OCI-LY3 (cell line): ENCODE measurements around the gene CFAP92.
"Not testable (repeated sequence)": the region's sequence is repeated elsewhere in the genome, so short reads cannot be mapped to it uniquely, and the experiment has no call there.

Experiments
- H2AFZ ChIP-seq: fragments of 200-600, 300-600 bp; shearing (Covaris generic); 2 replicates; pipeline ENCODE4 v1.6.0; 2014; ENCODE audit warnings: antibody characterized with exemption, low read depth, low read length
- H3K27ac ChIP-seq: fragments of 200-600, 300-600 bp; sonication (generic); 2 replicates; pipeline ENCODE4 v1.5.1; 2014; ENCODE audit warnings: mild to moderate bottlenecking, low read length, moderate library complexity, mixed read lengths
- H3K27me3 ChIP-seq: fragments of 200-600, 300-600 bp; sonication (generic); 2 replicates; pipeline ENCODE4 v1.6.1; 2014; ENCODE audit warnings: low read depth, low read length, mixed read lengths
- H3K36me3 ChIP-seq: fragments of 200-600, 300-600 bp; sonication (generic); replicated peaks from 2 replicates; pipeline ENCODE3; 2014; ENCODE audit warnings: low read depth, low read length, mixed read lengths
- H3K4me1 ChIP-seq: fragments of 300-600, 200-600 bp; sonication (generic); 2 replicates; pipeline ENCODE4 v1.6.1; 2014; ENCODE audit warnings: low read length, mixed read lengths
- H3K4me2 ChIP-seq: fragments of 200-600, 300-600 bp; sonication (generic); 2 replicates; pipeline ENCODE4 v1.6.1; 2014; ENCODE audit warnings: low read length, mixed read lengths
- H3K4me3 ChIP-seq: fragments of 300-600, 200-600 bp; sonication (generic); 2 replicates; pipeline ENCODE4 v1.5.1; 2014; ENCODE audit warnings: antibody characterized with exemption, mild to moderate bottlenecking, low read length, moderate library complexity
- H3K79me2 ChIP-seq: fragments of 300-600, 200-600 bp; shearing (Covaris generic); 2 replicates; pipeline ENCODE4 v1.6.1; 2014; ENCODE audit warnings: mild to moderate bottlenecking, low read length, mixed read lengths
- H3K9ac ChIP-seq: fragments of 300-600, 200-600 bp; shearing (Covaris generic); 2 replicates; pipeline ENCODE4 v1.6.0; 2014; ENCODE audit warnings: mild to moderate bottlenecking, low read length, moderate library complexity
- H3K9me3 ChIP-seq: fragments of 200-600, 300-600 bp; shearing (Covaris generic); 2 replicates; pipeline ENCODE4 v1.6.1; 2014; ENCODE audit warnings: low read length, mixed read lengths; ENCODE audit not compliant: insufficient read depth
- H4K20me1 ChIP-seq: fragments of 200-600, 300-600 bp; sonication (generic); 2 replicates; pipeline ENCODE4 v1.6.1; 2016; ENCODE audit warnings: low read length, mixed read lengths; ENCODE audit not compliant: insufficient read depth
- CTCF ChIP-seq: fragments of 200-600, 300-600 bp; sonication (generic); IDR thresholded peaks from 2 replicates; pipeline ENCODE4 v1.5.1; 2014; ENCODE audit warnings: antibody characterized with exemption, low read length, low read depth
- EZH2phosphoT487 ChIP-seq: fragments of 200-600 bp; shearing (Covaris generic); IDR thresholded peaks from 2 replicates; pipeline ENCODE4 v1.6.1; 2018; ENCODE audit warnings: antibody characterized with exemption, mixed run types, low read depth

The CFAP92 gene

GRCh38 chr3:128872282-128872681 is 121.6 kb downstream of the CFAP92 start:
- H3K27me3 ChIP-seq: no peaks in the 10 kb centered on the region
- H4K20me1 ChIP-seq: no peaks in the 10 kb centered on the region
- no peak overlapping the region for H3K27ac ChIP-seq
- H3K4me3 ChIP-seq: no peak overlapping the region
- no peaks in the 10 kb centered on the region for H3K9me3 ChIP-seq
- no peak overlapping the region for H3K9ac ChIP-seq
- H2AFZ ChIP-seq: no peak overlapping the region
- H3K79me2 ChIP-seq: no peaks in the 10 kb centered on the region
- no peak overlapping the region for H3K4me2 ChIP-seq
- no peak for TF ChIP-seq CTCF
- no peak for TF ChIP-seq EZH2phosphoT487
- peaks cover 2% of the 10 kb centered on the region for H3K36me3 ChIP-seq
- H3K4me1 ChIP-seq: no peaks in the 10 kb centered on the region

GRCh38 chr3:128870347-128870746 is 123.5 kb downstream of the CFAP92 start:
- Histone ChIP-seq H3K27ac (no peak overlapping the region), H3K9me3 (no peaks in the 10 kb centered on the region), H3K9ac (no peak overlapping the region), H3K4me2 (no peak overlapping the region), H4K20me1 (no peaks in the 10 kb centered on the region), H2AFZ (no peak overlapping the region), H3K4me1 (no peaks in the 10 kb centered on the region), H3K79me2 (no peaks in the 10 kb centered on the region), H3K36me3 (no peaks in the 10 kb centered on the region), H3K27me3 (no peaks in the 10 kb centered on the region), H3K4me3 (no peak overlapping the region)
- TF ChIP-seq EZH2phosphoT487 (no peak), CTCF (no peak)

- TF ChIP-seq EZH2phosphoT487: no peak
- TF ChIP-seq CTCF: no peak
- H3K9ac ChIP-seq: no peak overlapping the region
These were observed 126.4 kb downstream of the CFAP92 start for GRCh38 chr3:128867200-128868125.

GRCh38 chr3:128864849-128865804 is 128.7 kb downstream of the CFAP92 start:
- not testable (repeated sequence) for H3K9ac ChIP-seq, H4K20me1 ChIP-seq, H3K79me2 ChIP-seq, H3K36me3 ChIP-seq, H3K9me3 ChIP-seq, H3K4me2 ChIP-seq, H2AFZ ChIP-seq, H3K4me3 ChIP-seq, H3K27ac ChIP-seq, H3K4me1 ChIP-seq, H3K27me3 ChIP-seq

More at GRCh38 chr3:128867200-128868125, 126.4 kb downstream of the CFAP92 start:
- no peaks in the 10 kb centered on the region for H3K4me1 ChIP-seq
- no peaks in the 10 kb centered on the region for H3K9me3 ChIP-seq
- no peak overlapping the region for H3K4me3 ChIP-seq
- no peaks in the 10 kb centered on the region for H3K36me3 ChIP-seq
- H3K79me2 ChIP-seq: no peaks in the 10 kb centered on the region
- no peak overlapping the region for H3K27ac ChIP-seq
- H4K20me1 ChIP-seq: no peaks in the 10 kb centered on the region
- H2AFZ ChIP-seq: no peak overlapping the region
- H3K4me2 ChIP-seq: no peak overlapping the region
- H3K27me3 ChIP-seq: no peaks in the 10 kb centered on the region
